Measurements from ENCODE around the gene NXF3. TPM values are rescaled to one million over a fixed set of nuclear protein-coding genes. Genes with fewer than 3 reads are reported as not detected.
"Not testable (repeated sequence)": the region's sequence is repeated elsewhere in the genome, so short reads cannot be mapped to it uniquely, and the experiment has no call there.

Gene NXF3
- total RNA-seq, 1 donor from 2014 or later = not detected

- Histone ChIP-seq H3K9me3 (no peaks in the 10 kb centered on the region), H3K4me3 (no peak overlapping the region), H3K36me3 (no peaks in the 10 kb centered on the region), H3K4me1 (no peaks in the 10 kb centered on the region), H3K27me3 (no peaks in the 10 kb centered on the region), H3K27ac (no peak overlapping the region)
- TF ChIP-seq CTCF (IDR thresholded peaks at IDR 0.05) = no peak
- intact Hi-C loops (cut with DNase I) = no loop called here
- DNase-seq (ENCODE audit: low spot score in 2 of 2) = no peak
Measured at GRCh38 chrX:103052625-103053024, 40.3 kb downstream of the NXF3 start.

- Histone ChIP-seq H3K4me1 (no peaks in the 10 kb centered on the region), H3K27ac (no peak overlapping the region), H3K9me3 (peaks cover 0 to 5% of the 10 kb centered on the region in 2 donors), H3K4me3 (no peak overlapping the region), H3K27me3 (no peaks in the 10 kb centered on the region), H3K36me3 (no peaks in the 10 kb centered on the region)
- no peak for TF ChIP-seq CTCF (IDR thresholded peaks at IDR 0.05)
- DNase-seq (ENCODE audit: low spot score in 2 of 2) = no peak
- intact Hi-C loops (cut with DNase I) = no loop called here
Measured at GRCh38 chrX:103051260-103051789, 41.6 kb downstream of the NXF3 start.

GRCh38 chrX:103033371-103033770 lies 59.6 kb downstream of the NXF3 start:
- H3K27ac ChIP-seq; H3K27me3 ChIP-seq; DNase-seq (ENCODE audit: low spot score in 2 of 2); H3K36me3 ChIP-seq; H3K9me3 ChIP-seq; intact Hi-C loops (cut with DNase I); H3K4me1 ChIP-seq; H3K4me3 ChIP-seq: not testable (repeated sequence)

Other genes starting within 250 kb of the NXF3 start
- not detected for gene RAB40AL, start 155.9 kb downstream of the NXF3 start, total RNA-seq
- not detected for gene BEX1, start 29.0 kb downstream of the NXF3 start, total RNA-seq
- gene BEX4, start 122.0 kb upstream of the NXF3 start, total RNA-seq = 11.0 TPM
- gene TCEAL8, start 162.0 kb upstream of the NXF3 start, total RNA-seq = 39.1 TPM
- not detected for gene TCEAL5, start 183.6 kb upstream of the NXF3 start, total RNA-seq
- gene BEX2, start 217.8 kb upstream of the NXF3 start, total RNA-seq = 2.0 TPM
- not detected for gene TCEAL7, start 237.1 kb upstream of the NXF3 start, total RNA-seq

All from ascending aorta (tissue), 2 donors.